DMS79 (cell line): ENCODE data around the gene PLCD1.

Experiments used
- DNase-seq: peaks from one replicate; lab custom pipeline; 2025; lab: John Stamatoyannopoulos, UW

Gene PLCD1

GRCh38 chr3:38016847-38017444 lies 12.5 kb downstream of the PLCD1 start:
- no peak for DNase-seq

GRCh38 chr3:38016410-38016809 lies 13.0 kb downstream of the PLCD1 start:
- DNase-seq = no peak

- DNase-seq = no peak
Measured at GRCh38 chr3:38015984-38016383, 13.5 kb downstream of the PLCD1 start.

GRCh38 chr3:38015485-38015884 lies 14.0 kb downstream of the PLCD1 start:
- DNase-seq = no peak

GRCh38 chr3:38011111-38011510 lies 18.3 kb downstream of the PLCD1 start:
- DNase-seq = no peak

- DNase-seq = no peak
Measured at GRCh38 chr3:38009807-38010591, 19.4 kb downstream of the PLCD1 start.

GRCh38 chr3:38008971-38009580 lies 20.4 kb downstream of the PLCD1 start:
- no peak for DNase-seq

- no peak for DNase-seq
Measured at GRCh38 chr3:38008191-38008701, 21.2 kb downstream of the PLCD1 start.

GRCh38 chr3:38007754-38008090 lies 21.7 kb downstream of the PLCD1 start:
- DNase-seq = no peak

GRCh38 chr3:38006445-38006995 lies 22.9 kb downstream of the PLCD1 start:
- no peak for DNase-seq

GRCh38 chr3:38006031-38006430 lies 23.4 kb downstream of the PLCD1 start:
- DNase-seq = no peak

- DNase-seq = no peak
Measured at GRCh38 chr3:38005076-38006020, 24.1 kb downstream of the PLCD1 start.

GRCh38 chr3:38004415-38005075 lies 24.9 kb downstream of the PLCD1 start:
- no peak for DNase-seq

- no peak for DNase-seq
Measured at GRCh38 chr3:38003817-38004414, 25.5 kb downstream of the PLCD1 start.

GRCh38 chr3:38003371-38003816 lies 26.0 kb downstream of the PLCD1 start:
- DNase-seq = no peak

- DNase-seq = no peak
Measured at GRCh38 chr3:38002940-38003339, 26.5 kb downstream of the PLCD1 start.

GRCh38 chr3:38002291-38002876 lies 27.1 kb downstream of the PLCD1 start:
- no peak for DNase-seq

GRCh38 chr3:38001456-38002081 lies 27.9 kb downstream of the PLCD1 start:
- DNase-seq = no peak

GRCh38 chr3:38000965-38001455 lies 28.4 kb downstream of the PLCD1 start:
- DNase-seq = no peak
